Ureter (tissue), 1 donor: ENCODE measurements around the gene SLC6A17. TPM values are rescaled to one million over a fixed set of nuclear protein-coding genes. Genes with fewer than 3 reads are reported as not detected.

Experiments
- DNase-seq: peaks from one replicate; pipeline ENCODE4 v3.0.0-alpha.2; 2020; ENCODE audit warnings: low spot score
- total RNA-seq: library from RNA; stranded (reverse); gene quantifications from one replicate; pipeline ENCODE4 v1.2.4, GENCODE V29; 2023
- donor health status: DM: yes; HTN: yes; CAD: no.

Gene SLC6A17
- total RNA-seq: not detected

DNA sequence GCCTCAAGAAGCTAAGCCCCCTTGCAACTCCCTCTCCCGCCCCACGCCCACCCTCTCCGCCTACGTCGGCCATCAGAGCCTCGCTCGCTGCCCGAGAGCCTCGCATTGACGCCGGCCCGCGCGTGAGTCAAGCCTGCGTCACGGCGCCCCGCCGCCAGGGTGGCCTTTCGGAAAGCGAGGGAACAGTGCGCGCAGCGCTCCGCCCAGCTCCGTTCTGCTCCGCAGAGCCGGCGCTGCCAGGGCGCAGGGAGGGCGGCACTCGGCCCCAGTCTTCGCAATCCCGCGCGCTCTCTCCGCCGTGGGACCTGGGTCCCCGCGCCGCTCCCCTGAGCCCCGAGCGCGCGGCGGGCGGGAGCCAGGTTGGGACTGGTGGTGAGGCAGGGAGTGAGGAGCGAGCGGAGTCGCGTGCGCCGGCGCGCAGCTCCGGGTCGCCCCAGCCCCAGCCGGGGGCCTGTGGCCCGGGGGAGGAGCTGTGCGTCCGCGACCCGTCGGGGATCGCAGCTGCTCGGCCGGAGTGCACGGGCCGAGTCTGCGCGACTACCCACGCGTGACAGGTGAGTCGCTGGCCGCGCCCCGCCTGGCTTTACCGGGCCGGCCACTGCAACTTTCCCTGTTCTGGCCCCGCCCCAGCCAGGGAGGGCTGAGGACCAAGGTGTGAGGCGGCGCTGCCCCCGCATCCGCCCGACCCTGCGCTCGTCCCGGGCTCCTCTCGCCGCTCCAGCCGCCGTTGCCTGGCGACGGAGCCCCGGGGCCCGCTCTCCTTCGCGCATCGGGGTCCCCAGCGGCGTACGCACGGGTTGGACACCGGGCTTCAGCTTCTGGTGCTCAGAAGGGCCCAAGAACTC, at the start of gene SLC6A17:
SLC6A17 (plus strand) TSS at position 165 of the 845 bp plus-strand sequence. CDS start 16,436 bp downstream, outside the sequence.
- DNase-seq: no peak

GRCh38 chr1:110102081-110102480, 48.2 kb upstream of the SLC6A17 start:
- DNase-seq: no peak

DNA sequence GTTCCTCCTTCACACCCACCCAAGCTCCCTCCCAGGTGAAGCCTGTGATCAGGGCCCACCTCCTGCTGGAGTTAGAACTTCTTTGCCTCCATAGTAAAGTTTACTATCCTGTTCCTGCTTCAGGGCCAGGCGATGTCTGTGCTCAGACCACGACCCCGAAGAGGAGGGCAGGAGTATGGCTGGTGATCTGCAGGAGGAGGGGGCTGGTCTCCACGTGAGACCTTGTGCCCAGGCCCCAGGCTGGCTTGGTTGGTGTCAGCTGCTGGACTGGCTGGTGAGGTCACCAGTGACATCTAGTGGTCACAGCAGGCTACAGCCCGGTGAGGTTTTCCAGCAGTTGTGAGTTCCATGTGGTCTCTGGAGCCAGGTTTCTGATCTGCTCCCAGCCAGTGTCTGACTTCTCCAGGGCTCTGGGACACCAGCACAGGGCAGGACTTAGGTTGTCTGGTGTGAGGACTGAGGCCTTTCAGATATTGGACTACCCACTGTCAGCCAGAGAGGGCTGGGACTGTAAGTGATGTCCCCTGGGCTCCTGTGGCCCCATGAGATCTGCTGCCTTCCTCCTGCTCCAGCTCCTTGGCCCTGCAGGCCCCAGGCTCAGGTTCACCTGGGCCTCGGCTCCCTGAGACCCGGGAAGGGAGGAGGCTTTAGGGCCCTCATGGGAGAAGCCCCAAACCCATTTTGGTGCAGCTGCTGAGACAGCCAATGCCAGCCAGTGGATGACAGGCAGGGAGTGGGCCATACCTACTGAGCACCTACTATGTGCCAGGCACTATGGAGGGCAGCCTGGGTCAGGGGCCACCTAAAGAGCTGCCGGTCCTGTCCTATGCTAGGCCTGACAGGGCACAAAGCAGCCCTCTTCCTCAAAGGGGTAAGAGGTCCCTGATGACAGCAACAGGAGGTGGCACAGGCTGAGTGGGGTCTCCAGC, 44.0 kb upstream of the SLC6A17 start:
- DNase-seq: peak; percentile 74

DNA sequence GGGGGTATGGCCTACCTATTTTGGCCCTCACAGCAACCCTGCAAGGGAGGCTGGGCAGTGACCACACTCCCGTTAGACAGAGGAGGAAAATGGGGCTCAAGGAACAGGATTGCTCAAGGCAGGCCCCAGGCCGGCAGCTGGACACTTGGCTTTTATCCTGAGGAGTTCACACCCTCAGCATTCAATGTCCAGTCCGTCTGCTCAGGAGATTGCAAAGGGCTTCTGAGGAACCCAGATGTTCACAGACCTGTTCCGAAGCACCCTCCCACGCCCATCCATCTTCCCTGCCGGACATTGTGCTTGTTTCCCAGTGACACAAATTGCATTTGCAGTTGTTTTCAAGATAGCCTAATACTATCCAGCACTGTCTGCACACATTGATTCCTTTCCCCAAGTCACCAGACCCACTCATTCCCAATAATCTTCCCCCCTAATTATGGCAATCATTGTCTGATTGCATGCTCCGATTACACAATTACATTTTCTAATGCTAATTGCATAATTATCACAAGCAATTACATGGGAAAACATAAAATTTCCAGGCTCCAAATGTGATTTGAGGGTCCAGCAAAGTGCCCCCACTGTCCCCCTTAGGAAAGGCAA, 42.3 kb upstream of the SLC6A17 start:
- DNase-seq: no peak

GRCh38 chr1:110111081-110111480, 39.2 kb upstream of the SLC6A17 start:
- DNase-seq: no peak

DNA sequence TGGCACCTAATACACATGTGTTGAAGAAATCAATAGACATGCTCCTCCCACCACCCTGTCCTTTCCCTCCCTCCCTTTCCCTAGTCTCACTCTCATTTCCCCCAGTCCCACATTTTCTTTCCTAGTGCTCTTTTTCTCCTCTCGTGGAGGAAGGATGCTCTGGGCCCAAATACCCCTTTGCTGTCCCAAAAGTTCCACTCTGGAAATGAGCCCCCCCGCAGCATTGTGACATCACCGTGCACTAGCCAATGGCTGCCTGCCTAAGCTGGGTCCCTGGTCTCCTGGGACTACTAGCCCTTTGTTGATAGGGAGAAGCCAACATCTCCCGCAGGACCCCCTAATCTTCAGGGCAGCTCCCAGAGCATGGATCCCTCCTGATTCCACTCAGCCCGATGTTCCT, 38.2 kb upstream of the SLC6A17 start, which contains the start of gene UBL4B:
UBL4B (plus strand) TSS at position 301 of the 400 bp plus-strand sequence; CDS start at position 393, 92 bp downstream.
- DNase-seq: no peak

DNA sequence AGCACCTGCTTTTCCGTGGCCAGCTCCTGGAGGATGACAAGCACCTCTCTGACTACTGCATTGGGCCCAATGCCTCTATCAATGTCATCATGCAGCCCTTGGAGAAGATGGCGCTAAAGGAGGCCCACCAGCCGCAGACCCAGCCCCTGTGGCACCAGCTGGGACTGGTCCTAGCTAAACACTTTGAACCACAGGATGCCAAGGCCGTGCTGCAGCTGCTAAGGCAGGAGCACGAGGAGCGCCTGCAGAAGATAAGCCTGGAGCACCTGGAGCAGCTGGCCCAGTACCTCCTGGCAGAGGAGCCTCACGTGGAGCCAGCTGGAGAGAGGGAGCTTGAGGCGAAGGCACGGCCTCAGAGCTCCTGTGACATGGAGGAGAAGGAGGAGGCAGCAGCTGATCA, 37.6 kb upstream of the SLC6A17 start:
- DNase-seq: no peak

DNA sequence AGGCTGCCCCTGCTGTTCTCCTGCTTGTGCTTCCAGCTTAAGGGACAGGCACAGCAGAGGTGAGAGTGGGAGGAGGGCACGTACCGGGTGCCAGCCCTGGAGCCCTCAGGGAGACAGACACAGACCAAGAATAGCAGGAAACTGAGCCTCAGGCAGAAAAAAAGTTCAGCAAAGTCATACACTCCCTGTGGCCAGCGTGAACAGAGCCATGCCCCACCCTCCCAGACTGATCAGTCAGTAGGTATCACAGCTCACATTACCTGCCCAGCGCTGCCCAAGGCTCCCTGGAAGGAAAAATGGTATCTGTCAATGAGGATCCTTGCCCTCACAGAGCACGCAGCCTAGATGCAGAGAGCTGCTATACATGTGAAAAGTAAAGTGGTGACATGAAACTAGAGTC, 36.7 kb upstream of the SLC6A17 start:
- no peak for DNase-seq

GRCh38 chr1:110114173-110114572, 36.1 kb upstream of the SLC6A17 start:
- no peak for DNase-seq

- no peak for DNase-seq
These were observed 35.5 kb upstream of the SLC6A17 start for GRCh38 chr1:110114784-110115183.

DNA sequence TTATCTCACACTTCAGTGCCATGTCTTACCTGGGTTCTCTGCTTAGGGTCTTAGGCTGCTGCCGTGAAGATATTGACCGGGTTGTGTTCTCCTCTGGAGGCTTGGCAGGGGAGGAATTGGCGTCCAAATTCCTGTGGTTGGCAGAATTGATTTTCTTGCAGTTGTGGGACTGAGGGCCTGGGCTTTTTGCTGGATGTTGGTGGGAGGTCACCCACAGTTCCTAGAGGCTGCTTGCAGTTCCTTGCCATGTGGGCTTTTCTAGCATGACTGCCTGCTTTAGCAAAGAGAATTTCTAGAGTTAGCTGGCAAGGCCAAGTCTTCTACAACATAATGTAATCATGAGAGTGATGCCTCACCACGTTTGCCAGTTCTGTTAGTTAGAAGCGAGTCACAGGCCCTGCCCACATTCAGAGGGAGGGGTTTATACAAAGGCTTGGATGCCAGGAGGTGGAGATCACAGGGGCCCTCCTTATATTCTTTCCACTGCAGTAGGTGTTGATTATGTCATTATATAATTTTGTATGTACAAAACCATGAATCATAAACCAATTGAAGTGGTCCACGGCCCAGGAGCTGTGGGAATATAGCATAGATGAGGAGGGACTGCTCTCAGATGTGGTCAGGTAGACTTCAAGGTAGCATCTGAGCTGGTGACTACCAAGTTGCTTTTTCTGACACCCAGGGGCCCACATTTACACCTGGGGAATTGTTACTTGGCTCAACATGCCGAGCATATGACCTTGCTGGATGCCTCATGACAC, 31.5 kb upstream of the SLC6A17 start:
- DNase-seq: no peak

- DNase-seq: no peak
These were observed 30.5 kb upstream of the SLC6A17 start for GRCh38 chr1:110119843-110120242.

DNA sequence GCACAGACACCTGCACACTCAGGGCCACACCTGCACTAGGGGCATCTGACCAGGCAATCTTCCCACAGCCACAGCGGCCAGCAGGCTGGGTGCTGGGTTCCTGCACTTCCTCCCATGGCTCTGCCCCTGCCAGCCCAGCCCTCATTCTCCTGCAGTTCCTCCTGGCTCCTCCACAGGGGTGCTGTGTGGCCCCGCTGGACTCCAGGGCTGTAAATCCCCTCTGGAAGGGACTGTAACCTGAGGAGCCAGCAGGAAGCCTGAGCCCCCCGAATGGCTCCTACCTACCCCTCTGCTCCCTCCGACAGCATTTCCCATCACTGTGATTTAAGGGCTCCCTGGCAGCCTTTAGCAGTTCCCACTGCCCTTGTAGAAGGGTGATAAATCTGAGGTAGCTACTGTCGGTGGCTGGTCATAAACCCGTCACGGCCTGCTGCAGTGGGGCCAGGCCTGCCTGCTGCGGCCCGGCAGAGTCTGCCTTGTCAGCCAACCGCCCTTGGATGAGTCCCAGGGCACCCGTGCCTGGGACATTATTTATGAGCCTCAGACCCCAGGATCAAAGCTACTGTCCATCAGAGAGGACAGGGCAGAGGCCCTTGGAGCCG, 29.2 kb upstream of the SLC6A17 start:
- DNase-seq: no peak

DNA sequence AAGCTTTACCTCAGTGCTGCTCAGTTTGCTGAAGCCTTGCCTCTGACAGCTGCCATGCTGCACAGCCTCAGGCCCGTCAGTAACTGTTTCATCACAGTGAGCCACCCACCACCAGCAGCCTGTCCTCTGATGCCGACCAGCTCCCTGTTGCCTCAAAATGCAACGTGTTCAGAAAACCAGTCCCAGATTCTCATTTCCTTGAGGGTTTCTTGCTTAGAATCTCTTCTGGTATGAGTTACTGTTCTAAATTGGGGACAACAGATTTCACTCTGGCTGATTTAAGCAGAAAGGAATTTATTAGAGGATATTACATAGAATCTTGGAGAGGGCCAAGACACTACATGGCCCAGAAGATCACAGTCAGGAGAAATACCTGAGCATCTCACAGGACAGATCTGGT, 27.1 kb upstream of the SLC6A17 start:
- no peak for DNase-seq

- no peak for DNase-seq
These were observed 24.5 kb upstream of the SLC6A17 start for GRCh38 chr1:110125810-110126209.

GRCh38 chr1:110130113-110130591, 20.1 kb upstream of the SLC6A17 start:
- DNase-seq: no peak

DNA sequence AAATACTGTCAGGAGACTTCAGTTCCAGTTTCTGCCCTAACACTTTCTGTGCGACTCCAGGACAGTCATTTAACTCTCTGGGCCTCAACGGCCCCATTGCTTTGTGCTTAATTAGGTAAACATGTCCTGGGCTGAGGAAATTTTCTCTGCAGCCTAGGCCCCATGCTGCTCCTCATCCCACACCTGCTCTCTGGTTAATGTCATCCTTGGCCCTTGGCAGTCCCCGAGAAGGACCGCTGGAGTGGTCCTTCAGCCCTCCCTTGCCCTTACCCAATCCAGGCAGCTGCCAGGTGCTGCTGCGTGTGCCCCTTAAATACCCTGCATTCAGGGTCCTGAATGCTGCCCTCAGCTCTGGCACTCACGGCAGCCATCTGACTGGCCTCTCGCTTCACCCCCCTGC, 19.3 kb upstream of the SLC6A17 start:
- DNase-seq: no peak

GRCh38 chr1:110132682-110133081, 17.6 kb upstream of the SLC6A17 start:
- no peak for DNase-seq

- DNase-seq: no peak
These were observed 16.9 kb upstream of the SLC6A17 start for GRCh38 chr1:110133436-110133835.

DNA sequence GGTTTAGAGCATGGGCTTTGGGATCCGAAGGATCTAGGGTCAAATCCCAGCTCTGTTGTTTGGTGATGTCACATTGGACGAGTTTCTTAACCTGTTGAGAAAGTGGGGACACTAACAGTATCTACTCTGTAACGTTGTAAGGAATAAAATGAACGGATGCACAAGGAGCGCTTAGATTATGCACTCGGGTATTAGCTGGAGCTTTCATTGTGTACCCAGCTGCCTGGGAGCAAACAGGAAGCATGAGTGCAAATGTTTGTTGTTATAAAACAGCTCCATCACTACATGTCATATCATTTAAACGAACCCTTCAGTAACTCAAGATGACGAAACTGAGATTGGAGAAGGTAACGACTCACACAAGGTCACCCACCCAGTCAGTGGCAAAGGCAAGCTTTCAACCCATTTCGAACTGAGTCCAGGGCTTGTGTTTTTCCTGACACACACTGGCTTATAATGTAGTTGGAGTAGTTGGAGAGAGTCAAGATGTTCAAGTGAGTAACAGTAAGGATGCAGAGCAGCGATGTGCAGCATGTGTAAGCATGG, 16.2 kb upstream of the SLC6A17 start:
- no peak for DNase-seq
